Measurements from ENCODE around the gene LMTK3. TPM values are rescaled to one million over a fixed set of nuclear protein-coding genes. Genes with fewer than 3 reads are reported as not detected.
"Not testable (repeated sequence)": the region's sequence is repeated elsewhere in the genome, so short reads cannot be mapped to it uniquely, and the experiment has no call there.

LMTK3 gene
- total RNA-seq, 1 donor = not detected

DNA sequence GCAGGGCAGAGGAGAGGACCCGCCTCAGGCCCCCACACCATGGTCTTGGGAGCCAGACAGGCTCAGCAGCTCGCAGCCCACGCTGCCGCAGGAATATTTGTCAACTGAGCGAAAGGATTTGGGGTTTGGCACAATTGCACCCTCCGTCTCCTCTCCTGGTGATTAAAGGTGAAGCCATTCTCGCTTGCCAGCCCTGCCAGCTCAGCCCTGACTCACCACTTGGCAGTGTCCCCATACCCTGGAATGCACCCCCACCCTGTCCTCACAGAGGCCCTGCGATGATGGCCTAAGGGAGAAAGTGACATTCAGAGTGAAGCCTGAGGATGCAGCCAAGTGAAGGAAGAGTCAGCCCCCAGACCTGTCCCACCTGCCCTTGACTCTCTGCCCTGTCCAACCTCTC lies 23.7 kb downstream of the LMTK3 start:
- Histone ChIP-seq H3K4me2 (ENCODE audit: insufficient read depth, low read length) (peak overlapping the region; percentile 73), H3K27ac (ENCODE audit: low read depth, low read length) (peak overlapping the region; percentile 48), H3K9me3 (ENCODE audit: low read depth, low read length) (no peaks in the 10 kb centered on the region), H3K36me3 (ENCODE audit: insufficient read depth, low read length) (no peaks in the 10 kb centered on the region), H4K20me1 (ENCODE audit: insufficient read depth, low read length) (no peaks in the 10 kb centered on the region), H2AFZ (ENCODE audit: low read length) (no peak overlapping the region), H3K79me2 (ENCODE audit: insufficient read depth, low read length) (no peaks in the 10 kb centered on the region), H3K27me3 (ENCODE audit: insufficient read depth, low read length) (no peaks in the 10 kb centered on the region), H3K4me3 (ENCODE audit: insufficient read depth, low read length) (peak overlapping the region; percentile 43), H3K4me1 (ENCODE audit: insufficient read depth, low read length) (peaks cover 17% of the 10 kb centered on the region)
- peak; percentile 98 for DNase-seq (ENCODE audit: insufficient read length, low spot score, missing footprints)
- TF ChIP-seq, protein P1, sequence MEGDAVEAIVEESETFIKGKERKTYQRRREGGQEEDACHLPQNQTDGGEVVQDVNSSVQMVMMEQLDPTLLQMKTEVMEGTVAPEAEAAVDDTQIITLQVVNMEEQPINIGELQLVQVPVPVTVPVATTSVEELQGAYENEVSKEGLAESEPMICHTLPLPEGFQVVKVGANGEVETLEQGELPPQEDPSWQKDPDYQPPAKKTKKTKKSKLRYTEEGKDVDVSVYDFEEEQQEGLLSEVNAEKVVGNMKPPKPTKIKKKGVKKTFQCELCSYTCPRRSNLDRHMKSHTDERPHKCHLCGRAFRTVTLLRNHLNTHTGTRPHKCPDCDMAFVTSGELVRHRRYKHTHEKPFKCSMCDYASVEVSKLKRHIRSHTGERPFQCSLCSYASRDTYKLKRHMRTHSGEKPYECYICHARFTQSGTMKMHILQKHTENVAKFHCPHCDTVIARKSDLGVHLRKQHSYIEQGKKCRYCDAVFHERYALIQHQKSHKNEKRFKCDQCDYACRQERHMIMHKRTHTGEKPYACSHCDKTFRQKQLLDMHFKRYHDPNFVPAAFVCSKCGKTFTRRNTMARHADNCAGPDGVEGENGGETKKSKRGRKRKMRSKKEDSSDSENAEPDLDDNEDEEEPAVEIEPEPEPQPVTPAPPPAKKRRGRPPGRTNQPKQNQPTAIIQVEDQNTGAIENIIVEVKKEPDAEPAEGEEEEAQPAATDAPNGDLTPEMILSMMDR (IDR thresholded peaks at IDR 0.05; ENCODE audit: extremely low read depth, low read depth, low read length) = no peak

GRCh38 chr19:48487544-48487943 lies 24.1 kb downstream of the LMTK3 start:
- H3K27ac ChIP-seq (ENCODE audit: low read depth, low read length) = peak overlapping the region; percentile 48
- H3K36me3 ChIP-seq (ENCODE audit: insufficient read depth, low read length) = no peaks in the 10 kb centered on the region
- H3K79me2 ChIP-seq (ENCODE audit: insufficient read depth, low read length) = no peaks in the 10 kb centered on the region
- peak overlapping the region; percentile 73 for H3K4me2 ChIP-seq (ENCODE audit: insufficient read depth, low read length)
- DNase-seq (ENCODE audit: insufficient read length, low spot score, missing footprints) = peak; percentile 88
- H3K9me3 ChIP-seq (ENCODE audit: low read depth, low read length) = no peaks in the 10 kb centered on the region
- peaks cover 17% of the 10 kb centered on the region for H3K4me1 ChIP-seq (ENCODE audit: insufficient read depth, low read length)
- TF ChIP-seq, protein P1 (IDR thresholded peaks at IDR 0.05; ENCODE audit: extremely low read depth, low read depth, low read length) = no peak
- peak overlapping the region; percentile 43 for H3K4me3 ChIP-seq (ENCODE audit: insufficient read depth, low read length)
- H3K27me3 ChIP-seq (ENCODE audit: insufficient read depth, low read length) = no peaks in the 10 kb centered on the region
- H2AFZ ChIP-seq (ENCODE audit: low read length) = no peak overlapping the region
- no peaks in the 10 kb centered on the region for H4K20me1 ChIP-seq (ENCODE audit: insufficient read depth, low read length)

- H3K4me3 ChIP-seq (ENCODE audit: insufficient read depth, low read length); H3K9me3 ChIP-seq (ENCODE audit: low read depth, low read length); DNase-seq (ENCODE audit: insufficient read length, low spot score, missing footprints); H3K27me3 ChIP-seq (ENCODE audit: insufficient read depth, low read length); H3K4me2 ChIP-seq (ENCODE audit: insufficient read depth, low read length); H3K27ac ChIP-seq (ENCODE audit: low read depth, low read length); H3K36me3 ChIP-seq (ENCODE audit: insufficient read depth, low read length); H3K79me2 ChIP-seq (ENCODE audit: insufficient read depth, low read length); H4K20me1 ChIP-seq (ENCODE audit: insufficient read depth, low read length); H2AFZ ChIP-seq (ENCODE audit: low read length): not testable (repeated sequence)
- H3K4me1 ChIP-seq (ENCODE audit: insufficient read depth, low read length) = peaks cover 25% of the 10 kb centered on the region
Observed at GRCh38 chr19:48486706-48487105, 24.9 kb downstream of the LMTK3 start.

DNA sequence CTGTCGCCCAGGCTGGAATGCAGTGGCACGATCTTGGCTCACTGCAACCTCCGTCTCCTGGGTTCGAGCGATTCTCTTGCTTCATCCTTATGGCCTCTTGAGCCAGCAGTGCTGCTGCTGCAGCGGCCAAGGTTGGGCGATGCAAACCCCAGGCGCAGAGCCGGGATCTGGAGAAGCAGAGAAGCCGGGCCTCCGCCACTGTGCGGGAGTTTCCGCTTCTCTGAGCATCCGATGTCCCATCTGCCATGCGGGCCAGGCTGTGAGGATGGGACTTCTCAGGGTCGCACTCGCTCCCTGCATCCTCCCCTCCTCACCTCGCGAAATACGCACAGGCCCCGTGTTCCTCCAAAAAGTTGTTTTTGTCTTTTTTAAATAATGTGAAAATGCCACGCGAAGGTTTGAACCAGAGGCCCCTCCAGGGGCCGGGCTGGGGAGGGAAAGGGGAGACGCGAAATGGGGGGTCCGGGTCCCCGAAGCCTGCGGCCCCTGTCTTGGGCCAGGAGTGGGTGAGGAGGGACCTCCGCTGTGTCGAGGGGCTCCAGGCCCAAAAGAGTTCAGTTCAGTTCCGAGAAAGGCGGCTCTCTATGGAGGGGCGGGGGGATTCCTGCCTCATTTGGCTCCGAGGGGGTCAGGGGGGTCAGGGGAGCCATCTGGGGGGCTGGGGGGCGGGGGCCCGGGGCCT lies 26.6 kb downstream of the LMTK3 start:
- no peaks in the 10 kb centered on the region for H3K27me3 ChIP-seq (ENCODE audit: insufficient read depth, low read length)
- H3K4me2 ChIP-seq (ENCODE audit: insufficient read depth, low read length) = no peak overlapping the region
- TF ChIP-seq, protein P1 (IDR thresholded peaks at IDR 0.05; ENCODE audit: extremely low read depth, low read depth, low read length) = no peak
- no peak overlapping the region for H3K4me3 ChIP-seq (ENCODE audit: insufficient read depth, low read length)
- no peaks in the 10 kb centered on the region for H4K20me1 ChIP-seq (ENCODE audit: insufficient read depth, low read length)
- no peaks in the 10 kb centered on the region for H3K9me3 ChIP-seq (ENCODE audit: low read depth, low read length)
- H3K79me2 ChIP-seq (ENCODE audit: insufficient read depth, low read length) = no peaks in the 10 kb centered on the region
- peaks cover 37% of the 10 kb centered on the region for H3K4me1 ChIP-seq (ENCODE audit: insufficient read depth, low read length)
- no peak overlapping the region for H3K27ac ChIP-seq (ENCODE audit: low read depth, low read length)
- DNase-seq (ENCODE audit: insufficient read length, low spot score, missing footprints) = peak; percentile 51
- H2AFZ ChIP-seq (ENCODE audit: low read length) = no peak overlapping the region
- no peaks in the 10 kb centered on the region for H3K36me3 ChIP-seq (ENCODE audit: insufficient read depth, low read length)
